ENCODE measurements around the gene NVL. TPM values are rescaled to one million over a fixed set of nuclear protein-coding genes. Genes with fewer than 3 reads are reported as not detected.
A peak's percentile ranks its signal among the peaks of the same experiment; 100 is the strongest.

NVL gene
- total RNA-seq, 1 experiment from 2014 or later = 45.0 TPM

DNA sequence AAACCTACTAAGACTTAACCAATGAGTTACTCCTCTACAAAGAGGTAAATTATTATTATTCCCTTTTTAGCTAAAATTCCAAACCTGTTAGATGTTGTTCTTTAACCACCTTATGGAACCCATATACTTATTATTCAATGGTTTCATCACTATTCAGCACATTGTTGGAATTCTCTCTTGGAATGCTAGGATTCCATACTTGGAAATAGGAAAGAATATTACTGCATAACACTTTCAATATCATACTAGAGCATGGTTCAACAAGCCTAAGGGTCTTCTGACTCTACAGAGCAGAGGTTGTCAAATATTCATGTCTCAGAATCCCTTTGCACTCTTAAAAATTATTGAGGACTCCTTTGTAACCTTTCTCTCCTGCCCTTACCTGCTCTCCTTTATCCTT is 77.5 kb downstream of the NVL start:
- peaks cover 35% of the 10 kb centered on the region for H3K36me3 Mint-ChIP-seq (ENCODE audit: insufficient read depth, unreplicated experiment)
- CTCF ChIA-PET = no interaction called here

DNA sequence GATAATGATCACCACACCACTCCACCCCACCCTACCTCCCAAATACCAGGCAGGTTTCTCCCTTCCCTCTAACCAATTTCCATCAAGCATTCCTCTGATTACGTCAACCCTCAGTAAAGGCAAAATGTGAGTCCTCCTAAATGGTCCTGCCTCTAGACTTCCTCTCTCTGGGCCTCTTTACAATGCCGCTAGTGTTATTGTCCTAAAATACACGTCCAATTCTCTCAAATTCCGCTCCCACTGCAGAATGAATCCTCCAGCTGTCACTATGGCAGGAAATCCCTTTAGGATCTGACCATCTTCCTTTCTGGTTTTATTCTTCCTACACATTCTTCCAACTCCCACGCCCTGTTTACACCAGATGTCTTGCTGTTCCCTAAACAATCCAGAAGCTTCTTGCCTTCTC is 78.2 kb downstream of the NVL start:
- no peaks in the 10 kb centered on the region for H3K27me3 Mint-ChIP-seq (ENCODE audit: insufficient read depth, unreplicated experiment)
- peaks cover 32% of the 10 kb centered on the region for H3K36me3 Mint-ChIP-seq (ENCODE audit: insufficient read depth, unreplicated experiment)
- ChIA-PET CTCF (no interaction called here), POLR2A (no interaction called here)
- H3K36me3 ChIP-seq (ENCODE audit: control insufficient read depth, insufficient read depth, low read length) = peaks cover 2% of the 10 kb centered on the region; the same call in 1 of the 2 replicates
- peaks cover 10% of the 10 kb centered on the region for H3K4me1 Mint-ChIP-seq (ENCODE audit: low read depth, unreplicated experiment)
- H3K9me3 Mint-ChIP-seq (ENCODE audit: unreplicated experiment) = no peaks in the 10 kb centered on the region
- TF ChIP-seq, protein P1, sequence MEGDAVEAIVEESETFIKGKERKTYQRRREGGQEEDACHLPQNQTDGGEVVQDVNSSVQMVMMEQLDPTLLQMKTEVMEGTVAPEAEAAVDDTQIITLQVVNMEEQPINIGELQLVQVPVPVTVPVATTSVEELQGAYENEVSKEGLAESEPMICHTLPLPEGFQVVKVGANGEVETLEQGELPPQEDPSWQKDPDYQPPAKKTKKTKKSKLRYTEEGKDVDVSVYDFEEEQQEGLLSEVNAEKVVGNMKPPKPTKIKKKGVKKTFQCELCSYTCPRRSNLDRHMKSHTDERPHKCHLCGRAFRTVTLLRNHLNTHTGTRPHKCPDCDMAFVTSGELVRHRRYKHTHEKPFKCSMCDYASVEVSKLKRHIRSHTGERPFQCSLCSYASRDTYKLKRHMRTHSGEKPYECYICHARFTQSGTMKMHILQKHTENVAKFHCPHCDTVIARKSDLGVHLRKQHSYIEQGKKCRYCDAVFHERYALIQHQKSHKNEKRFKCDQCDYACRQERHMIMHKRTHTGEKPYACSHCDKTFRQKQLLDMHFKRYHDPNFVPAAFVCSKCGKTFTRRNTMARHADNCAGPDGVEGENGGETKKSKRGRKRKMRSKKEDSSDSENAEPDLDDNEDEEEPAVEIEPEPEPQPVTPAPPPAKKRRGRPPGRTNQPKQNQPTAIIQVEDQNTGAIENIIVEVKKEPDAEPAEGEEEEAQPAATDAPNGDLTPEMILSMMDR (IDR thresholded peaks at IDR 0.05; ENCODE audit: insufficient read depth in 1 of 2, low read depth in 1 of 2, low read length in 1 of 2, severe bottlenecking in 1 of 2, unreplicated experiment in 1 of 2) = no peak
- H3K4me3 ChIP-seq (ENCODE audit: low read depth, low read length) = no peak overlapping the region
- intact Hi-C loops (cut with micrococcal nuclease; ENCODE audit: unreplicated experiment) = no loop called here
- no peaks in the 10 kb centered on the region for H3K27me3 ChIP-seq (replicated peaks; ENCODE audit: control insufficient read depth, insufficient read depth, low read length)
- H3K27ac Mint-ChIP-seq (ENCODE audit: unreplicated experiment) = peak overlapping the region; percentile 17
- no peaks in the 10 kb centered on the region for H3K4me1 ChIP-seq
- no peak for DNase-seq
- no peak overlapping the region for H3K4me3 Mint-ChIP-seq (ENCODE audit: unreplicated experiment)
- BruUV-seq (replicated peaks) = no TSS peak
- H3K9me3 ChIP-seq = no peaks in the 10 kb centered on the region

More for the DNA sequence above, 77.5 kb downstream of the NVL start:
- intact Hi-C loops (cut with micrococcal nuclease; ENCODE audit: unreplicated experiment) = no loop called here
- no peaks in the 10 kb centered on the region for H3K9me3 ChIP-seq
- H3K27ac Mint-ChIP-seq (ENCODE audit: unreplicated experiment) = peak overlapping the region; percentile 17
- H3K4me1 Mint-ChIP-seq (ENCODE audit: low read depth, unreplicated experiment) = peaks cover 10% of the 10 kb centered on the region
- POLR2A ChIA-PET = no interaction called here
- no peak for DNase-seq
- BruUV-seq (replicated peaks) = no TSS peak
- no peaks in the 10 kb centered on the region for H3K4me1 ChIP-seq
- H3K4me3 Mint-ChIP-seq (ENCODE audit: unreplicated experiment) = no peak overlapping the region
- H3K27me3 ChIP-seq (replicated peaks; ENCODE audit: control insufficient read depth, insufficient read depth, low read length) = no peaks in the 10 kb centered on the region
- H3K36me3 ChIP-seq (ENCODE audit: control insufficient read depth, insufficient read depth, low read length) = peaks cover 2% of the 10 kb centered on the region; the same call in 1 of the 2 replicates
- no peak overlapping the region for H3K4me3 ChIP-seq (ENCODE audit: low read depth, low read length)
- no peaks in the 10 kb centered on the region for H3K9me3 Mint-ChIP-seq (ENCODE audit: unreplicated experiment)
- H3K27me3 Mint-ChIP-seq (ENCODE audit: insufficient read depth, unreplicated experiment) = no peaks in the 10 kb centered on the region
- TF ChIP-seq, protein P1 (IDR thresholded peaks at IDR 0.05; ENCODE audit: insufficient read depth in 1 of 2, low read depth in 1 of 2, low read length in 1 of 2, severe bottlenecking in 1 of 2, unreplicated experiment in 1 of 2) = no peak

DNA sequence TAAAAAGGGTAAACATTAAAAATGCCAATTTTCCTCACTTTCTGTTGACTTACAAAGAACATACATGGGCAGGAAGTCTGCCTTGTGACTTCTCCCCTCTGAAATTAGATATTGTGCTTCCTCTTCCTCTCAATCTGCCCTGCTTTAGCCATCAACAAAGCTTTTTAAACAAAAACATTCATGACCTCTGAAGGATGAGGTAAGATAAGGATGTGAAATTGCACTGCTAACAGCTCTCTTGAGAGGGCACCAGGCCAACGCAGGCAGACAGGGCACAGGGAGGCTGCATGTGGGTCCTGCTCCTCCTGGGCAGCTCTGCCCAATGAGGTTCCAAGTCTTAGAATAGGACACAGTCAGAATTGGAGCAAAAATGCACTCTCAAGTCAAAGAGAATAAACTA is 84.8 kb downstream of the NVL start:
- Histone ChIP-seq H3K4me3 (ENCODE audit: low read depth, low read length) (no peak overlapping the region), H3K9me3 (no peaks in the 10 kb centered on the region), H3K4me1 (no peaks in the 10 kb centered on the region), H3K27me3 (replicated peaks; ENCODE audit: control insufficient read depth, insufficient read depth, low read length) (no peaks in the 10 kb centered on the region), H3K36me3 (ENCODE audit: control insufficient read depth, insufficient read depth, low read length) (peaks cover 2% of the 10 kb centered on the region; the same call in 1 of the 2 replicates)
- Mint-ChIP-seq H3K27me3 (ENCODE audit: insufficient read depth, unreplicated experiment) (no peaks in the 10 kb centered on the region), H3K9me3 (ENCODE audit: unreplicated experiment) (no peaks in the 10 kb centered on the region), H3K27ac (ENCODE audit: unreplicated experiment) (no peak overlapping the region), H3K4me1 (ENCODE audit: low read depth, unreplicated experiment) (no peaks in the 10 kb centered on the region), H3K36me3 (ENCODE audit: insufficient read depth, unreplicated experiment) (peaks cover 38% of the 10 kb centered on the region), H3K4me3 (ENCODE audit: unreplicated experiment) (no peak overlapping the region)
- TF ChIP-seq, protein P1 (IDR thresholded peaks at IDR 0.05; ENCODE audit: insufficient read depth in 1 of 2, low read depth in 1 of 2, low read length in 1 of 2, severe bottlenecking in 1 of 2, unreplicated experiment in 1 of 2) = no peak
- ChIA-PET POLR2A (no interaction called here), CTCF (no interaction called here)
- intact Hi-C loops (cut with micrococcal nuclease; ENCODE audit: unreplicated experiment) = no loop called here
- BruUV-seq (replicated peaks) = no TSS peak
- DNase-seq = no peak

All from Caco-2 (cell line).